HEK293 (cell line): ENCODE data around the gene CYP27C1.

Experiments
- HOXD13 ChIP-seq: sonication (generic); formaldehyde crosslinking; IDR thresholded peaks from 2 replicates; pipeline ENCODE4 v1.8.0; 2022; ENCODE audit warnings: missing genetic modification reagents, borderline replicate concordance
- KLF8 ChIP-seq: fragments of 450-650 bp; formaldehyde crosslinking; IDR thresholded peaks from 2 replicates; pipeline ENCODE4 v1.5.1; 2016; ENCODE audit warnings: missing biosample characterization, missing genetic modification characterization
- MYNN ChIP-seq: fragments of 450-650 bp; formaldehyde crosslinking; IDR thresholded peaks from 2 replicates; pipeline ENCODE4 v1.5.1; 2016; ENCODE audit warnings: missing biosample characterization, missing genetic modification characterization, borderline replicate concordance
- REPIN1 ChIP-seq: fragments of 450-650 bp; formaldehyde crosslinking; IDR thresholded peaks from 2 replicates; pipeline ENCODE4 v1.5.1; 2017; ENCODE audit warnings: missing biosample characterization, missing genetic modification characterization, low read depth
- SP2 ChIP-seq: fragments of 450-650 bp; formaldehyde crosslinking; IDR thresholded peaks from 2 replicates; pipeline ENCODE4 v1.5.1; 2016; ENCODE audit warnings: missing biosample characterization, missing genetic modification characterization
- TRIM28 ChIP-seq: IDR thresholded peaks from 2 replicates; pipeline ENCODE4 v1.6.1; 2011; ENCODE audit warnings: low read length, control low read depth, borderline replicate concordance
- ZBTB17 ChIP-seq: fragments of 450-650 bp; formaldehyde crosslinking; IDR thresholded peaks from 2 replicates; pipeline ENCODE4 v1.5.1; 2016; ENCODE audit warnings: missing biosample characterization, missing genetic modification characterization
- ZBTB20 ChIP-seq: fragments of 450-650 bp; formaldehyde crosslinking; IDR thresholded peaks from 2 replicates; pipeline ENCODE4 v1.5.1; 2016; ENCODE audit warnings: missing biosample characterization, missing genetic modification characterization
- ZIC2 ChIP-seq: fragments of 450-650 bp; formaldehyde crosslinking; IDR thresholded peaks from 2 replicates; pipeline ENCODE4 v1.5.1; 2016; ENCODE audit warnings: missing biosample characterization, missing genetic modification characterization
- ZNF10 ChIP-seq: fragments of 450-650 bp; formaldehyde crosslinking; IDR thresholded peaks from 2 replicates; pipeline ENCODE4 v1.5.1; 2017; ENCODE audit warnings: missing biosample characterization, missing genetic modification characterization
- ZNF114 ChIP-seq: fragments of 450-650 bp; formaldehyde crosslinking; IDR thresholded peaks from 2 replicates; pipeline ENCODE4 v1.5.0; 2017; ENCODE audit warnings: missing biosample characterization, missing genetic modification characterization
- ZNF132 ChIP-seq: fragments of 450-650 bp; formaldehyde crosslinking; IDR thresholded peaks from 2 replicates; pipeline ENCODE4 v1.5.1; 2017; ENCODE audit warnings: missing biosample characterization, missing genetic modification characterization, borderline replicate concordance
- ZNF133 ChIP-seq: fragments of 450-650 bp; formaldehyde crosslinking; IDR thresholded peaks from 2 replicates; pipeline ENCODE4 v1.5.1; 2016; ENCODE audit warnings: missing biosample characterization, missing genetic modification characterization
- ZNF146 ChIP-seq: fragments of 450-650 bp; formaldehyde crosslinking; IDR thresholded peaks from 2 replicates; pipeline ENCODE4 v1.5.1; 2016; ENCODE audit warnings: missing biosample characterization, missing genetic modification characterization
- ZNF157 ChIP-seq: fragments of 450-650 bp; formaldehyde crosslinking; IDR thresholded peaks from 2 replicates; pipeline ENCODE4 v1.5.1; 2016; ENCODE audit warnings: missing biosample characterization, missing genetic modification characterization
- ZNF16 ChIP-seq: fragments of 450-650 bp; formaldehyde crosslinking; IDR thresholded peaks from 2 replicates; pipeline ENCODE4 v1.5.1; 2016; ENCODE audit warnings: low read depth, missing biosample characterization, missing genetic modification characterization
- ZNF214 ChIP-seq: fragments of 450-650 bp; formaldehyde crosslinking; IDR thresholded peaks from 2 replicates; pipeline ENCODE4 v1.5.1; 2017; ENCODE audit warnings: missing biosample characterization, mild to moderate bottlenecking, missing genetic modification characterization, borderline replicate concordance
- ZNF223 ChIP-seq: fragments of 450-650 bp; formaldehyde crosslinking; IDR thresholded peaks from 2 replicates; pipeline ENCODE4 v1.5.1; 2016; ENCODE audit warnings: missing biosample characterization, missing genetic modification characterization
- ZNF23 ChIP-seq: fragments of 450-650 bp; formaldehyde crosslinking; IDR thresholded peaks from 2 replicates; pipeline ENCODE4 v1.5.1; 2016; ENCODE audit warnings: missing biosample characterization, missing genetic modification characterization, borderline replicate concordance
- ZNF239 ChIP-seq: fragments of 450-650 bp; formaldehyde crosslinking; IDR thresholded peaks from 2 replicates; pipeline ENCODE4 v1.5.1; 2016; ENCODE audit warnings: missing biosample characterization, missing genetic modification characterization
- ZNF266 ChIP-seq: fragments of 450-650 bp; formaldehyde crosslinking; IDR thresholded peaks from 2 replicates; pipeline ENCODE4 v1.5.1; 2016; ENCODE audit warnings: missing biosample characterization, missing genetic modification characterization, low read depth
- ZNF350 ChIP-seq: fragments of 450-650 bp; formaldehyde crosslinking; IDR thresholded peaks from 2 replicates; pipeline ENCODE4 v1.5.0; 2017; ENCODE audit warnings: missing biosample characterization, mild to moderate bottlenecking, missing genetic modification characterization
- ZNF366 ChIP-seq: fragments of 450-650 bp; formaldehyde crosslinking; conservative IDR thresholded peaks from 2 replicates; pipeline ENCODE4 v1.5.1; 2016; ENCODE audit warnings: missing biosample characterization, missing genetic modification characterization
- ZNF37A ChIP-seq: fragments of 450-650 bp; IDR thresholded peaks from 2 replicates; pipeline ENCODE4 v1.5.1; 2018; ENCODE audit warnings: missing biosample characterization, missing genetic modification characterization
- ZNF530 ChIP-seq: fragments of 450-650 bp; formaldehyde crosslinking; IDR thresholded peaks from 2 replicates; pipeline ENCODE4 v1.5.1; 2016; ENCODE audit warnings: low read depth, missing biosample characterization, missing genetic modification characterization
- ZNF544 ChIP-seq: fragments of 450-650 bp; formaldehyde crosslinking; IDR thresholded peaks from 2 replicates; pipeline ENCODE4 v1.5.0; 2017; ENCODE audit warnings: missing biosample characterization, missing genetic modification characterization
- ZNF585B ChIP-seq: fragments of 450-650 bp; formaldehyde crosslinking; IDR thresholded peaks from 2 replicates; pipeline ENCODE4 v1.5.1; 2016; ENCODE audit warnings: missing biosample characterization, missing genetic modification characterization
- ZNF654 ChIP-seq: fragments of 450-650 bp; formaldehyde crosslinking; IDR thresholded peaks from 2 replicates; pipeline ENCODE4 v1.5.1; 2016; ENCODE audit warnings: low read depth, missing biosample characterization, missing genetic modification characterization
- ZNF658 ChIP-seq: fragments of 450-650 bp; formaldehyde crosslinking; IDR thresholded peaks from 2 replicates; pipeline ENCODE4; 2016; ENCODE audit warnings: missing biosample characterization, missing genetic modification characterization
- ZNF776 ChIP-seq: fragments of 450-650 bp; formaldehyde crosslinking; IDR thresholded peaks from 2 replicates; pipeline ENCODE4 v1.5.0; 2017; ENCODE audit warnings: missing biosample characterization, missing genetic modification characterization, borderline replicate concordance
- ZNF785 ChIP-seq: fragments of 450-650 bp; formaldehyde crosslinking; IDR thresholded peaks from 2 replicates; pipeline ENCODE4 v1.5.1; 2016; ENCODE audit warnings: missing biosample characterization, missing genetic modification characterization
- ZSCAN16 ChIP-seq: fragments of 450-650 bp; formaldehyde crosslinking; IDR thresholded peaks from 2 replicates; pipeline ENCODE4 v1.5.1; 2016; ENCODE audit warnings: missing biosample characterization, missing genetic modification characterization
- ZSCAN23 ChIP-seq: fragments of 450-650 bp; formaldehyde crosslinking; IDR thresholded peaks from 2 replicates; pipeline ENCODE4 v1.5.1; 2016; ENCODE audit warnings: missing biosample characterization, missing genetic modification characterization
- TF ChIP-seq, protein P1 (sequence below): fragments of 450-650 bp; formaldehyde crosslinking; IDR thresholded peaks from 2 replicates; pipeline ENCODE4 v1.5.1; 2016; ENCODE audit warnings: missing biosample characterization, missing genetic modification characterization
- TF ChIP-seq, protein P2 (sequence below): sonication (generic); formaldehyde crosslinking; IDR thresholded peaks from 2 replicates; pipeline ENCODE4 v1.8.1; 2022; ENCODE audit warnings: mild to moderate bottlenecking, moderate library complexity, missing genetic modification reagents
- TF ChIP-seq, protein P3 (sequence below): fragments of 450-650 bp; formaldehyde crosslinking; conservative IDR thresholded peaks from 2 replicates; pipeline ENCODE4 v1.5.1; 2016; ENCODE audit warnings: low read depth, missing biosample characterization, missing genetic modification characterization
- TF ChIP-seq, protein P4 (sequence below): fragments of 450-650 bp; formaldehyde crosslinking; IDR thresholded peaks from 2 replicates; pipeline ENCODE4 v1.5.1; 2017; ENCODE audit warnings: missing biosample characterization, missing genetic modification characterization

Gene CYP27C1

DNA sequence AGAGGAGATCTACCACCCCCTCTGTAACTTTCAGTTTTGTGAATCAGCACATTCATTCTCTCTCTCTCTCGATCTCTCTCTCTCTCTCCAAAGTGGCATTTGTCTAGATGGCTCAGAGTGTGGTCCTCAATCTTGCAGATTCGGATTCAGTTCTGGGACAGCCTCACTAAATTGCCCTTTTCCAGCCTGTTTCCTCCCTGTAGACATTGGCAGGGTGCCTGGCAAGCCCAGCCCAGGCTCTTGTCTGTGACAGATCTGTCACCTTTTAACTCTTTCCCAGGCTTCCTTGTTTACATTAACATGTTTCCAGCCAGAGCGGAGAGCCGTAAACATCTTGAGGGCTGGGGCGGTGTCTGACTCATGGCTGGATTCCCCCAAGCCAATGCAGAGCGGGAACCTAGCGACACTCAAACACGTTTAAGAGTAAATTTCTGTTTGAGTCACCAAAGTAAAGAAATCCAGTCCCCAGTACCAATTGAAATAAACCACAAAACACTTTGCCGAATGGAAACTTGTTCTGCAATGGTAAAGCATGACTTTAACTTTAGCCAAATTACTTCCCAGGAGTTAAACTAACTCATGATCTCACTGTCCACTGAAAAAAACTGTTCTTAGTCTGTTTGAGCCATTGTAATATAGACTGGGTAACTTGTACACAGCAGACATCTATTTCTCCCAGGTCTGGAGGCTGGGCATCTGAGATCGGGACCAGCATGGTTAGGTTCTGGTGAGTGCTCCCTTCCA, 6.6 kb upstream of the CYP27C1 start (continued):
- TF ChIP-seq ZBTB20 (tag by site-specific recombination) (peak; percentile 36; the same call in 1 of the 2 replicates), ZNF776 (tag by site-specific recombination) (no peak), ZNF10 (no peak), ZNF23 (tag by site-specific recombination) (no peak), ZNF785 (tag by site-specific recombination) (no peak), ZSCAN23 (tag by site-specific recombination) (peak; percentile 70), ZNF16 (tag by site-specific recombination) (no peak), ZNF585B (tag by site-specific recombination) (no peak), ZNF146 (tag by site-specific recombination) (no peak), ZNF654 (tag by site-specific recombination) (no peak), ZNF266 (tag by site-specific recombination) (no peak), ZNF366 (peak; percentile 85), ZSCAN16 (tag by site-specific recombination) (no peak), ZNF214 (tag by site-specific recombination) (no peak), ZNF133 (tag by site-specific recombination) (no peak), HOXD13 (CRISPR knock-in tag) (no peak), ZNF658 (tag by site-specific recombination) (no peak), KLF8 (tag by site-specific recombination) (peak; percentile 51), ZNF37A (tag by site-specific recombination) (no peak), ZNF223 (tag by site-specific recombination) (no peak), ZNF114 (no peak), ZNF157 (tag by site-specific recombination) (no peak), ZNF132 (tag by site-specific recombination) (no peak), REPIN1 (tag by site-specific recombination) (no peak), SP2 (tag by site-specific recombination) (no peak), TRIM28 (peak; percentile 73; the same call in 1 of the 2 replicates), ZIC2 (0 out of 2 replicates have a peak, but pooled peaks have one; percentile 8), ZNF239 (tag by site-specific recombination) (no peak), ZNF544 (no peak), MYNN (tag by site-specific recombination) (no peak), ZBTB17 (tag by site-specific recombination) (no peak; the same call in none of the 2 replicates), ZNF350 (no peak), ZNF530 (tag by site-specific recombination) (no peak)
- TF ChIP-seq, protein P1, sequence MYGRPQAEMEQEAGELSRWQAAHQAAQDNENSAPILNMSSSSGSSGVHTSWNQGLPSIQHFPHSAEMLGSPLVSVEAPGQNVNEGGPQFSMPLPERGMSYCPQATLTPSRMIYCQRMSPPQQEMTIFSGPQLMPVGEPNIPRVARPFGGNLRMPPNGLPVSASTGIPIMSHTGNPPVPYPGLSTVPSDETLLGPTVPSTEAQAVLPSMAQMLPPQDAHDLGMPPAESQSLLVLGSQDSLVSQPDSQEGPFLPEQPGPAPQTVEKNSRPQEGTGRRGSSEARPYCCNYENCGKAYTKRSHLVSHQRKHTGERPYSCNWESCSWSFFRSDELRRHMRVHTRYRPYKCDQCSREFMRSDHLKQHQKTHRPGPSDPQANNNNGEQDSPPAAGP (tag by site-specific recombination) = peak; percentile 83
- TF ChIP-seq, protein P2, sequence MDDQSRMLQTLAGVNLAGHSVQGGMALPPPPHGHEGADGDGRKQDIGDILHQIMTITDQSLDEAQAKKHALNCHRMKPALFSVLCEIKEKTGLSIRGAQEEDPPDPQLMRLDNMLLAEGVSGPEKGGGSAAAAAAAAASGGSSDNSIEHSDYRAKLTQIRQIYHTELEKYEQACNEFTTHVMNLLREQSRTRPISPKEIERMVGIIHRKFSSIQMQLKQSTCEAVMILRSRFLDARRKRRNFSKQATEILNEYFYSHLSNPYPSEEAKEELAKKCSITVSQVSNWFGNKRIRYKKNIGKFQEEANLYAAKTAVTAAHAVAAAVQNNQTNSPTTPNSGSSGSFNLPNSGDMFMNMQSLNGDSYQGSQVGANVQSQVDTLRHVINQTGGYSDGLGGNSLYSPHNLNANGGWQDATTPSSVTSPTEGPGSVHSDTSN (CRISPR knock-in tag) = no peak
- TF ChIP-seq, protein P3, sequence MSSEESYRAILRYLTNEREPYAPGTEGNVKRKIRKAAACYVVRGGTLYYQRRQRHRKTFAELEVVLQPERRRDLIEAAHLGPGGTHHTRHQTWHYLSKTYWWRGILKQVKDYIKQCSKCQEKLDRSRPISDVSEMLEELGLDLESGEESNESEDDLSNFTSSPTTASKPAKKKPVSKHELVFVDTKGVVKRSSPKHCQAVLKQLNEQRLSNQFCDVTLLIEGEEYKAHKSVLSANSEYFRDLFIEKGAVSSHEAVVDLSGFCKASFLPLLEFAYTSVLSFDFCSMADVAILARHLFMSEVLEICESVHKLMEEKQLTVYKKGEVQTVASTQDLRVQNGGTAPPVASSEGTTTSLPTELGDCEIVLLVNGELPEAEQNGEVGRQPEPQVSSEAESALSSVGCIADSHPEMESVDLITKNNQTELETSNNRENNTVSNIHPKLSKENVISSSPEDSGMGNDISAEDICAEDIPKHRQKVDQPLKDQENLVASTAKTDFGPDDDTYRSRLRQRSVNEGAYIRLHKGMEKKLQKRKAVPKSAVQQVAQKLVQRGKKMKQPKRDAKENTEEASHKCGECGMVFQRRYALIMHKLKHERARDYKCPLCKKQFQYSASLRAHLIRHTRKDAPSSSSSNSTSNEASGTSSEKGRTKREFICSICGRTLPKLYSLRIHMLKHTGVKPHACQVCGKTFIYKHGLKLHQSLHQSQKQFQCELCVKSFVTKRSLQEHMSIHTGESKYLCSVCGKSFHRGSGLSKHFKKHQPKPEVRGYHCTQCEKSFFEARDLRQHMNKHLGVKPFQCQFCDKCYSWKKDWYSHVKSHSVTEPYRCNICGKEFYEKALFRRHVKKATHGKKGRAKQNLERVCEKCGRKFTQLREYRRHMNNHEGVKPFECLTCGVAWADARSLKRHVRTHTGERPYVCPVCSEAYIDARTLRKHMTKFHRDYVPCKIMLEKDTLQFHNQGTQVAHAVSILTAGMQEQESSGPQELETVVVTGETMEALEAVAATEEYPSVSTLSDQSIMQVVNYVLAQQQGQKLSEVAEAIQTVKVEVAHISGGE (tag by site-specific recombination) = no peak
- TF ChIP-seq, protein P4, sequence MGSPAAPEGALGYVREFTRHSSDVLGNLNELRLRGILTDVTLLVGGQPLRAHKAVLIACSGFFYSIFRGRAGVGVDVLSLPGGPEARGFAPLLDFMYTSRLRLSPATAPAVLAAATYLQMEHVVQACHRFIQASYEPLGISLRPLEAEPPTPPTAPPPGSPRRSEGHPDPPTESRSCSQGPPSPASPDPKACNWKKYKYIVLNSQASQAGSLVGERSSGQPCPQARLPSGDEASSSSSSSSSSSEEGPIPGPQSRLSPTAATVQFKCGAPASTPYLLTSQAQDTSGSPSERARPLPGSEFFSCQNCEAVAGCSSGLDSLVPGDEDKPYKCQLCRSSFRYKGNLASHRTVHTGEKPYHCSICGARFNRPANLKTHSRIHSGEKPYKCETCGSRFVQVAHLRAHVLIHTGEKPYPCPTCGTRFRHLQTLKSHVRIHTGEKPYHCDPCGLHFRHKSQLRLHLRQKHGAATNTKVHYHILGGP (tag by site-specific recombination) = no peak
